ENCODE results near the gene VSTM1.

VSTM1 gene

DNA sequence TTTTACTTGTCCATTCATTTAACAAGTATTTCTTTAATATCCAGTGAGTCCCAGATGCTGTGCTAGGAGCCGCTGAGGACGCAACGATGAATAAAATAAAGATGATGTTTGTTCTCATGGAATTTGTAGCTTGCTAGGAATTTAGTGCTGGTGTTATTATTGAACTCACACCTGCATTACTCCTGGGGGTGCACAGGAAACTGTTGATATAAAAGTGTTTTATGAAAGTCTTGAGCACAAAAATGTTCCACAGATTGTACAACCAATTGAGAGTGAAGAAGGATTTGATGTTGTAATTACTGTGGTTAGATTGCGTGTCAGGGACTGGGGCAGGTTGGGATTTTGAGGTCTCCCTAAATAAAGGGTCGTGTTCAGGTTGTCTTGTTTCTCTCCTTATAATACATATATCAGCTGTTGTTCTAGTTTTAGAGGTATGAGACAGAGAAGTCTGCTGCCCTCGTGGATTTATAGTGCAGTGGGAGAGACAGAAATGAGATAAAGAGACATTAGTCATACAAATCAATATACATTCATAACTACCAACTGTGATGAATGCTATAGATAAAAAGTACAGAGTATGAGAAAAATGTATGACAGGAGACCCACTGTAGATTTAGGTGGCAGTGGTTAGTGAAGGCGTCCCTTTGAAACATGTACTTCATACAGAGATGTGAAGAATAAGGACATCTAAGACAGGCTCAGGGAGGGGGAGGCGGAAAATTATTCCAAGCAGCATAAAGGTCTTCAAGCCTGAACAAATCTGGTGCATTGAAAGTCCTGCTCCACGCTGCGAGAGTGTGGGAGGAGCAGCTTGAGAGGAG lies 61.0 kb downstream of the VSTM1 start:
- no peaks in the 10 kb centered on the region for H3K4me1 ChIP-seq (ENCODE audit: insufficient read depth, low read length)
- H3K27me3 ChIP-seq (ENCODE audit: control insufficient read depth in 1 of 2, insufficient read depth in 2 of 2, low read length in 2 of 2) = peaks cover 0 to 10% of the 10 kb centered on the region in 2 donors
- no peak overlapping the region for H3K9ac ChIP-seq (ENCODE audit: low read length)
- no peaks in the 10 kb centered on the region for H3K36me3 ChIP-seq (ENCODE audit: insufficient read depth, low read length)
- H3K27ac ChIP-seq (ENCODE audit: low read depth, low read length) = no peak overlapping the region
- no peak overlapping the region for H3K4me3 ChIP-seq (ENCODE audit: low read depth in 1 of 2, low read length in 2 of 2)
- no peaks in the 10 kb centered on the region for H3K9me3 ChIP-seq (ENCODE audit: low read length)

DNA sequence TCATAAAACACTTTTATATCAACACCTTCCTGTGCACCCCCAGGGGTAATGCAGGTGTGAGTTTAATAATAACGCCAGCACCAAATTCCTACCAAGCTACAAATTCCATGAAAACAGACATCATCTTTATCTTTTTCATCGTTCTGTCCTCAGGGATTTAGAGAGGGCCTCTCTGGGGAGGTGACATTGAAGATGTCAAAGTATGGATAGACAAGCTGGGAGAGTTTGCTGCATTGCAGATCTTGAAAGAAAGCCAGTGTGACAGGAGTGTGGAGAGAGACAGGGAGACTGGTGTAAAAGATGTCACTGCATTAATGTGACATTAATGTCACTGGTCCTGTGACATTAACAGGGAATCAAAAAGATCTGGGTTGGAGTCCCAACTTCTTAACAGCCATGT lies 62.2 kb downstream of the VSTM1 start:
- H3K4me1 ChIP-seq (ENCODE audit: insufficient read depth, low read length) = no peaks in the 10 kb centered on the region
- no peak overlapping the region for H3K27ac ChIP-seq (ENCODE audit: low read depth, low read length)
- no peaks in the 10 kb centered on the region for H3K36me3 ChIP-seq (ENCODE audit: insufficient read depth, low read length)
- no peak overlapping the region for H3K9ac ChIP-seq (ENCODE audit: low read length)
- no peaks in the 10 kb centered on the region for H3K9me3 ChIP-seq (ENCODE audit: low read length)
- peaks cover 0 to 10% of the 10 kb centered on the region in 2 donors for H3K27me3 ChIP-seq (ENCODE audit: control insufficient read depth in 1 of 2, insufficient read depth in 2 of 2, low read length in 2 of 2)
- no peak overlapping the region for H3K4me3 ChIP-seq (ENCODE audit: low read depth in 1 of 2, low read length in 2 of 2)

DNA sequence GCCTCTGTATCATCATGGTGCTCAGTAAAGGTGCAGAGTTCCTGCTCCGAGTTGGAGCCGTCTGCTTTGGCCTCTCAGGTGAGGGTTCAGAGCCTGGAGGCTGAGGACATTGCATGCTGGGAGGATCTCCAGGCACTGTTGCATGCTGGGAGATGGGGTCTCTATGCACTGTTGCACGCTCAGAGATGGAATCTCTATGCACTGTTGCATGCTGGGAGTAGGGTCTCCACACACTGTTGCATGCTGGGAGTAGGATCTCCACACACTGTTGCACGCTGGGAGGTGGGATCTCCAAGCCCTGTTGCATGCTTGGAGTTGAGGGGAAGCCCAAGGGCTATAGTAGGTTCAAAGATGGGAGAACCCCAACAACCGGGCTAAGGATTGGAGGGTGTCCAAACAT lies 64.0 kb downstream of the VSTM1 start:
- Histone ChIP-seq H3K9ac (ENCODE audit: low read length) (no peak overlapping the region), H3K27ac (ENCODE audit: low read depth, low read length) (no peak overlapping the region), H3K9me3 (ENCODE audit: low read length) (no peaks in the 10 kb centered on the region), H3K36me3 (ENCODE audit: insufficient read depth, low read length) (no peaks in the 10 kb centered on the region), H3K4me1 (ENCODE audit: insufficient read depth, low read length) (no peaks in the 10 kb centered on the region), H3K4me3 (ENCODE audit: low read depth in 1 of 2, low read length in 2 of 2) (no peak overlapping the region), H3K27me3 (ENCODE audit: control insufficient read depth in 1 of 2, insufficient read depth in 2 of 2, low read length in 2 of 2) (peaks cover 7 to 16% of the 10 kb centered on the region in 2 donors)

DNA sequence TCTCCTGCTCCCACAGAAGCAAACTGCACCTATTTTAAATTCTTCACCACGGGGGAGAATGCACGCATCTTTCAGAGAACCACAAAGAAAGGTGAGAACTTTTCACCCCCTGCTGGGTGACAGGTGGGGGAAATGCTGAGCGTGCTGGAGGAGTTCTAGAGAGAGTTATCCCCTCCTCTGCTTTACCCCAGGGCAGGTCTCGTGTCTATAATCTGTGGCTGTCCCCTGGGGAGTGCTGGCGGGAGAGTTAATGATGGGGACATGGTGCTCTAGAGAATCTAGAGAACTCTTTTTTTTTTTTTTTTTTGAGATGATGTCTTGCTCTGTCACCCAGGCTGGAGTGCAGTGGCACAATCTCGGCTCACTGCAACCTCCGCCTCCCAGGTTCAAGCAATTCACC lies 65.5 kb downstream of the VSTM1 start:
- Histone ChIP-seq H3K9me3 (ENCODE audit: low read length) (no peaks in the 10 kb centered on the region), H3K27me3 (ENCODE audit: control insufficient read depth in 1 of 2, insufficient read depth in 2 of 2, low read length in 2 of 2) (peaks cover 17 to 30% of the 10 kb centered on the region in 2 donors), H3K4me3 (ENCODE audit: low read depth in 1 of 2, low read length in 2 of 2) (no peak overlapping the region), H3K9ac (ENCODE audit: low read length) (no peak overlapping the region), H3K4me1 (ENCODE audit: insufficient read depth, low read length) (no peaks in the 10 kb centered on the region), H3K36me3 (ENCODE audit: insufficient read depth, low read length) (no peaks in the 10 kb centered on the region), H3K27ac (ENCODE audit: low read depth, low read length) (no peak overlapping the region)

DNA sequence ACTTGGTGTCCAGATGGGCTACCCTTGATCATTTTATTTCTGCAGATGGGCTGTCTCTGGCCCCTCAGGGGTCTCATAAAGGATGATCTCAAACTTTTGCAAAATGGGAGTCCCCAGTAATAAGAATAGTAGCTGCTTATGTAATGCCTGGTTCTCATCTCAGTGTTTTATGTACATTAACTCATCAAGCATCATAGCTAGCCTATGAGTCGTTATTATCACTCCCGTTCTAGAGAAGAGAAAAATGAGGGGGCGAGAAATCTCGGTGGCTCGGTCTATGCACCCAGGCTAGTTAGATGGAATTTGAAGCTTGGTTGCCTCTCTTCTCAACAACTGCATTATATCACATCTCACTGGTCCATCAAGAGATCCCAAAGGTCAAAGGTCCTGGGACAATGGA lies 68.9 kb downstream of the VSTM1 start:
- Histone ChIP-seq H3K9me3 (ENCODE audit: low read length) (no peaks in the 10 kb centered on the region), H3K27ac (ENCODE audit: low read depth, low read length) (no peak overlapping the region), H3K4me3 (ENCODE audit: low read depth in 1 of 2, low read length in 2 of 2) (no peak overlapping the region), H3K27me3 (ENCODE audit: control insufficient read depth in 1 of 2, insufficient read depth in 2 of 2, low read length in 2 of 2) (peaks cover 29 to 52% of the 10 kb centered on the region in 2 donors), H3K9ac (ENCODE audit: low read length) (no peak overlapping the region), H3K36me3 (ENCODE audit: insufficient read depth, low read length) (no peaks in the 10 kb centered on the region), H3K4me1 (ENCODE audit: insufficient read depth, low read length) (no peaks in the 10 kb centered on the region)

DNA sequence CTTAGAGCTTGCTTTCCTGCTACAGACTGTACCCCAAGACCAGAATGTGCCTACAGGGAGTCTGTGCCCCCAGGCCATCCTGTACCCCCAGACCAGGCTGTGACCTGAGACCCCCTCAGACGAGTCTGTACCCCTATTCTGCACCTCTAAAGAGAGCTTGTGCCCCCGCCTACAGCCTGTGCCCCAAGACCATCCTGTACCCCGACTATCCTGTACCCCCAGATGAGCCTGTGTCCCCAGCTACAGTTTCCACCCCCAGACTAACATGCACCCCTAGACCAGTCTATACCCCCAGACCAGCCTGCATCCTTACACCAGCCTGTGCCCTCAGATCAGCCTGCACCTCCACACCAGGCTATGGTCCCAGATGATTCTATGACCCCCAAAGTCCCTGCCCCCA lies 70.2 kb downstream of the VSTM1 start:
- H3K27me3 ChIP-seq (ENCODE audit: control insufficient read depth in 1 of 2, insufficient read depth in 2 of 2, low read length in 2 of 2) = peaks cover 29 to 54% of the 10 kb centered on the region in 2 donors
- no peaks in the 10 kb centered on the region for H3K36me3 ChIP-seq (ENCODE audit: insufficient read depth, low read length)
- no peak overlapping the region for H3K9ac ChIP-seq (ENCODE audit: low read length)
- H3K9me3 ChIP-seq (ENCODE audit: low read length) = no peaks in the 10 kb centered on the region
- no peak overlapping the region for H3K27ac ChIP-seq (ENCODE audit: low read depth, low read length)
- no peak overlapping the region for H3K4me3 ChIP-seq (ENCODE audit: low read depth in 1 of 2, low read length in 2 of 2)
- H3K4me1 ChIP-seq (ENCODE audit: insufficient read depth, low read length) = no peaks in the 10 kb centered on the region

DNA sequence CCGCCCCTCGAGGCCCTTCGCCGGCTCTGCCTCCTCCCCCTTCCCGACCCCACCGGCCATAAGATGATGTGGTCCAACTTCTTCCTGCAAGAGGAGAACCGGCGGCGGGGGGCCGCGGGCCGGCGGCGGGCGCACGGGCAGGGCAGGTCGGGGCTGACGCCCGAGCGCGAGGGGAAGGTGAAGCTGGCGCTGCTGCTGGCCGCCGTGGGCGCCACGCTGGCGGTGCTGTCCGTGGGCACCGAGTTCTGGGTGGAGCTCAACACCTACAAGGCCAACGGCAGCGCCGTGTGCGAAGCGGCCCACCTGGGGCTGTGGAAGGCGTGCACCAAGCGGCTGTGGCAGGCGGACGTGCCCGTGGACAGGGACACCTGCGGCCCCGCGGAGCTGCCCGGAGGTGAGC lies 70.9 kb downstream of the VSTM1 start:
- peaks cover 29 to 50% of the 10 kb centered on the region in 2 donors for H3K27me3 ChIP-seq (ENCODE audit: control insufficient read depth in 1 of 2, insufficient read depth in 2 of 2, low read length in 2 of 2)
- no peaks in the 10 kb centered on the region for H3K4me1 ChIP-seq (ENCODE audit: insufficient read depth, low read length)
- no peaks in the 10 kb centered on the region for H3K9me3 ChIP-seq (ENCODE audit: low read length)
- H3K36me3 ChIP-seq (ENCODE audit: insufficient read depth, low read length) = no peaks in the 10 kb centered on the region
- no peak overlapping the region for H3K9ac ChIP-seq (ENCODE audit: low read length)
- H3K27ac ChIP-seq (ENCODE audit: low read depth, low read length) = no peak overlapping the region
- no peak overlapping the region for H3K4me3 ChIP-seq (ENCODE audit: low read depth in 1 of 2, low read length in 2 of 2)

DNA sequence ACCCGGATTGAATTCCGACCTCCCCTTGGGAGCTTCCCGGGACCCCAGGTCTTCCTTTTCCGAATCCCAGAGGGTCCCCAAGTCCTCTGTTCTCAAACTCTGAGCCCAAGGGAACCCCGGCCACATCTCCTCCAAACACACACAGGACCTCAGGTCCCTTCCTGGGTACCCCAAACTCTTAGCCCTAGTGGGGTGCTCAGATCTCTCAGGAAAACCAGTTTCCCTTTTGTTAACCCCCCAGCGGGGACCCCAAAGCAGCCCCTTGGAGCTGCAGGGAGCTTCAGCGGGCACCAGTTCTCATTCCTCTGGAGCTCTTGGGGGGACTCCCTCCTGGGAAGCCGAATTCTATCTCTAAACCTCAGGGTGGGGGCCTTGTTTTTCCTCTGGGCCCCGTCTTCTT lies 71.5 kb downstream of the VSTM1 start:
- peaks cover 29 to 48% of the 10 kb centered on the region in 2 donors for H3K27me3 ChIP-seq (ENCODE audit: control insufficient read depth in 1 of 2, insufficient read depth in 2 of 2, low read length in 2 of 2)
- no peak overlapping the region for H3K27ac ChIP-seq (ENCODE audit: low read depth, low read length)
- no peak overlapping the region for H3K9ac ChIP-seq (ENCODE audit: low read length)
- no peaks in the 10 kb centered on the region for H3K9me3 ChIP-seq (ENCODE audit: low read length)
- no peaks in the 10 kb centered on the region for H3K4me1 ChIP-seq (ENCODE audit: insufficient read depth, low read length)
- H3K36me3 ChIP-seq (ENCODE audit: insufficient read depth, low read length) = no peaks in the 10 kb centered on the region
- no peak overlapping the region for H3K4me3 ChIP-seq (ENCODE audit: low read depth in 1 of 2, low read length in 2 of 2)

DNA sequence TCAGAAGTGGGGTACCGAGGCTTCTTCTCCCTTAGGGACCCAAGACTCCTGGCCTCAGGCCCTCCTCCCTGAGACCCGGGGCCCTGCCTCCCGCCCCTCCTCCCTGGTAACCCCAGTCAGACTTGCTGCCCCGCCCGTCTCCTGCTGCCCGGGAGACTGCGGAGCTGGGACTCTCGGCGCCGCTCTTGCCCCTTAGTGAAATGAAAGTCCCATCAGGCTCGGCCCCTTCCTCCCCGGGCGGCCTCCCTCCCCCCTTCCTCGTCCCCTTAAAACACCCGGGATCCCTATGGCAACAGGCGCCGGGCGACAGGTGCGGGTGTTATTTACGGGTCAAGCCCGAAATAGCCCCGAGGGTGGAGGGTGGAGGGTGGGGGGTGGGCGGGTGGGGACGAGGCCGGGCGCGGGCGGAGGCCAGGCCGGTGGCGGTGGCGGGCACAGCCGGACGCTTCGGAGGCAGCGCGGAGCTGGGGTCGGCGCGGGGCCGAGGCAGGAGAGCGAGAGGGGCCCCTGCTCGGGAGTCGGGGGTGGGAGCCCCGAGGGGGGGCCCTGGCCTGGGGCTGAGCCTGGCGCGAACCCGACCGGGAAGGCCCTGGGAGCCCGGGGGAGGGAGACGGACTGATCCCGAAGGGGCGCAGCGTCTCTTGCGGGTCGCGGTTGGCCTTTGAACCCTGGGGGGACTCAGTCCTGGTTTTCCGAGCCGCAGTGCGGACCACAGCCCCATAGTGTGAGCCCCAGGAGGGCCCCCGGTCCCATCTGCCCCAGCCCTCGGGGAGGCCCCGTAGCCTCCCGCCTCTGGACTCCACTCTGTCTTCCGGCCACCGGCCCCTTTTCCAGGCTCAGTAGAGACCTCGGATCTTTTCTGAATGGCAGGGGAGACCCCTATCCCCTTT lies 72.2 kb downstream of the VSTM1 start, which contains the start of gene CACNG6:
Gene CACNG6 (plus strand): TSS at position 414 of the 890 bp plus-strand sequence. CDS start 1,241 bp downstream, outside the sequence.
- Histone ChIP-seq H3K9ac (ENCODE audit: low read length) (no peak within 1 kb of the TSS), H3K27me3 (ENCODE audit: control insufficient read depth in 1 of 2, insufficient read depth in 2 of 2, low read length in 2 of 2) (peaks cover 29 to 48% of the 10 kb centered on the region in 2 donors), H3K9me3 (ENCODE audit: low read length) (no peaks in the 10 kb centered on the region)

More for the DNA sequence above, 72.2 kb downstream of the VSTM1 start, which contains the start of gene CACNG6:
- Histone ChIP-seq H3K4me1 (ENCODE audit: insufficient read depth, low read length) (no peaks in the 10 kb centered on the region), H3K27ac (ENCODE audit: low read depth, low read length) (no peak within 1 kb of the TSS), H3K4me3 (ENCODE audit: low read depth in 1 of 2, low read length in 2 of 2) (peak within 1 kb of the TSS in 1 of 2 donors; percentile 27), H3K36me3 (ENCODE audit: insufficient read depth, low read length) (no peaks in the 10 kb centered on the region)

Data from muscle layer of colon (tissue), 2 donors.